ENCODE measurements around the gene XPR1.

XPR1 gene

GRCh38 chr1:180936110-180937011 is 304.5 kb downstream of the XPR1 start:
- no peak for DNase-seq

GRCh38 chr1:180937012-180937372 is 305.2 kb downstream of the XPR1 start:
- DNase-seq = no peak

GRCh38 chr1:180937624-180938225 is 305.9 kb downstream of the XPR1 start:
- DNase-seq = no peak

- DNase-seq = no peak
These were observed 307.4 kb downstream of the XPR1 start for GRCh38 chr1:180939073-180939710.

- no peak for DNase-seq
These were observed 307.9 kb downstream of the XPR1 start for GRCh38 chr1:180939711-180940103.
